OCI-LY3 (cell line): ENCODE results near the gene BLM.

Experiments
- H2AFZ ChIP-seq: fragments of 200-600, 300-600 bp; shearing (Covaris generic); 2 replicates; pipeline ENCODE4 v1.6.0; 2014; ENCODE audit warnings: antibody characterized with exemption, low read depth, low read length
- H3K27ac ChIP-seq: fragments of 200-600, 300-600 bp; sonication (generic); 2 replicates; pipeline ENCODE4 v1.5.1; 2014; ENCODE audit warnings: mild to moderate bottlenecking, low read length, moderate library complexity, mixed read lengths
- H3K27me3 ChIP-seq: fragments of 200-600, 300-600 bp; sonication (generic); 2 replicates; pipeline ENCODE4 v1.6.1; 2014; ENCODE audit warnings: low read depth, low read length, mixed read lengths
- H3K36me3 ChIP-seq: fragments of 200-600, 300-600 bp; sonication (generic); replicated peaks from 2 replicates; pipeline ENCODE3; 2014; ENCODE audit warnings: low read depth, low read length, mixed read lengths
- H3K4me1 ChIP-seq: fragments of 300-600, 200-600 bp; sonication (generic); 2 replicates; pipeline ENCODE4 v1.6.1; 2014; ENCODE audit warnings: low read length, mixed read lengths
- H3K4me2 ChIP-seq: fragments of 200-600, 300-600 bp; sonication (generic); 2 replicates; pipeline ENCODE4 v1.6.1; 2014; ENCODE audit warnings: low read length, mixed read lengths
- H3K4me3 ChIP-seq: fragments of 300-600, 200-600 bp; sonication (generic); 2 replicates; pipeline ENCODE4 v1.5.1; 2014; ENCODE audit warnings: antibody characterized with exemption, mild to moderate bottlenecking, low read length, moderate library complexity
- H3K79me2 ChIP-seq: fragments of 300-600, 200-600 bp; shearing (Covaris generic); 2 replicates; pipeline ENCODE4 v1.6.1; 2014; ENCODE audit warnings: mild to moderate bottlenecking, low read length, mixed read lengths
- H3K9ac ChIP-seq: fragments of 300-600, 200-600 bp; shearing (Covaris generic); 2 replicates; pipeline ENCODE4 v1.6.0; 2014; ENCODE audit warnings: mild to moderate bottlenecking, low read length, moderate library complexity
- H3K9me3 ChIP-seq: fragments of 200-600, 300-600 bp; shearing (Covaris generic); 2 replicates; pipeline ENCODE4 v1.6.1; 2014; ENCODE audit warnings: low read length, mixed read lengths; ENCODE audit not compliant: insufficient read depth
- H4K20me1 ChIP-seq: fragments of 200-600, 300-600 bp; sonication (generic); 2 replicates; pipeline ENCODE4 v1.6.1; 2016; ENCODE audit warnings: low read length, mixed read lengths; ENCODE audit not compliant: insufficient read depth
- EZH2phosphoT487 ChIP-seq: fragments of 200-600 bp; shearing (Covaris generic); IDR thresholded peaks from 2 replicates; pipeline ENCODE4 v1.6.1; 2018; ENCODE audit warnings: antibody characterized with exemption, mixed run types, low read depth
- TF ChIP-seq, protein P1 (sequence below): fragments of 200-600, 300-600 bp; sonication (generic); IDR thresholded peaks from 2 replicates; pipeline ENCODE4 v1.5.1; 2014; ENCODE audit warnings: antibody characterized with exemption, low read length, low read depth

The BLM gene

DNA sequence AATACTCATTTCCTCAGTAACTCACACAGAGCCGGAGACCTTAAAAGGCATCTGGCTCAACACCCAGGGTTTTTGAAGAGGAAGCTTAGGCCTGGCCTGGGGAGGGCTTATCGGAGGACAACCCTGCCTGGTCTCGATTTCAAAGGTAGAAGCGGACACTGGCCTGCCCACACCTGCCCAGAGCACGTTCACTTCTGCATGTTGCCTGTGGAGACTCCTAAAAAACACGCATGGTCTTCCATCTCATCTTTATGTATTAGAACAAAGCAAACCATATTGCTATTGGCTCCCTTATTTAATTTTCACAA, 95.8 kb downstream of the BLM start:
- no peak overlapping the region for H2AFZ ChIP-seq
- H3K36me3 ChIP-seq, result peaks cover 41% of the 10 kb centered on the region
- H3K4me1 ChIP-seq, result no peaks in the 10 kb centered on the region
- no peaks in the 10 kb centered on the region for H4K20me1 ChIP-seq
- H3K27ac ChIP-seq, result no peak overlapping the region
- no peak overlapping the region for H3K9ac ChIP-seq
- H3K27me3 ChIP-seq, result no peaks in the 10 kb centered on the region
- H3K79me2 ChIP-seq, result no peaks in the 10 kb centered on the region
- H3K4me2 ChIP-seq, result no peak overlapping the region
- TF ChIP-seq, protein P1, sequence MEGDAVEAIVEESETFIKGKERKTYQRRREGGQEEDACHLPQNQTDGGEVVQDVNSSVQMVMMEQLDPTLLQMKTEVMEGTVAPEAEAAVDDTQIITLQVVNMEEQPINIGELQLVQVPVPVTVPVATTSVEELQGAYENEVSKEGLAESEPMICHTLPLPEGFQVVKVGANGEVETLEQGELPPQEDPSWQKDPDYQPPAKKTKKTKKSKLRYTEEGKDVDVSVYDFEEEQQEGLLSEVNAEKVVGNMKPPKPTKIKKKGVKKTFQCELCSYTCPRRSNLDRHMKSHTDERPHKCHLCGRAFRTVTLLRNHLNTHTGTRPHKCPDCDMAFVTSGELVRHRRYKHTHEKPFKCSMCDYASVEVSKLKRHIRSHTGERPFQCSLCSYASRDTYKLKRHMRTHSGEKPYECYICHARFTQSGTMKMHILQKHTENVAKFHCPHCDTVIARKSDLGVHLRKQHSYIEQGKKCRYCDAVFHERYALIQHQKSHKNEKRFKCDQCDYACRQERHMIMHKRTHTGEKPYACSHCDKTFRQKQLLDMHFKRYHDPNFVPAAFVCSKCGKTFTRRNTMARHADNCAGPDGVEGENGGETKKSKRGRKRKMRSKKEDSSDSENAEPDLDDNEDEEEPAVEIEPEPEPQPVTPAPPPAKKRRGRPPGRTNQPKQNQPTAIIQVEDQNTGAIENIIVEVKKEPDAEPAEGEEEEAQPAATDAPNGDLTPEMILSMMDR, result no peak
- TF ChIP-seq EZH2phosphoT487, result no peak
- H3K9me3 ChIP-seq, result no peaks in the 10 kb centered on the region
- H3K4me3 ChIP-seq, result no peak overlapping the region

DNA sequence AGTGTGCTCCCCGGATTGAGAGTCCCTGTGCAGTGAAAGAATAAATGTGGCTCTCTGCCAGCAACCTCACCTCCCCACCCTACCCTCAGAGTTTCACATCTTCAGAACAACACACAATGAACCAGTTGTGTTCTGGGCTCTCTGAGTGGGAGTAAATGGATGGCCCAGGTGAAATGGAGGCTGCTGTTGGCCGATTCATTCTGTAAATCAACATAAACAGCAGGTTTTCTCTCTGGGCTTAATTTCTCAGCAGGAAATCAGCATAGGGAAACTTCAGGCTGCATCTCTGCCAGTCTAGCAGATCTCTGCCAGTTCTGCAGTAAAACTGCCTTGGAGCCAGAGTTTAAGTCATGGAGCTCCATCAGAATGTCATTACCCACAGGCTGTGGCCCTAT, 96.6 kb downstream of the BLM start:
- no peak overlapping the region for H2AFZ ChIP-seq

DNA sequence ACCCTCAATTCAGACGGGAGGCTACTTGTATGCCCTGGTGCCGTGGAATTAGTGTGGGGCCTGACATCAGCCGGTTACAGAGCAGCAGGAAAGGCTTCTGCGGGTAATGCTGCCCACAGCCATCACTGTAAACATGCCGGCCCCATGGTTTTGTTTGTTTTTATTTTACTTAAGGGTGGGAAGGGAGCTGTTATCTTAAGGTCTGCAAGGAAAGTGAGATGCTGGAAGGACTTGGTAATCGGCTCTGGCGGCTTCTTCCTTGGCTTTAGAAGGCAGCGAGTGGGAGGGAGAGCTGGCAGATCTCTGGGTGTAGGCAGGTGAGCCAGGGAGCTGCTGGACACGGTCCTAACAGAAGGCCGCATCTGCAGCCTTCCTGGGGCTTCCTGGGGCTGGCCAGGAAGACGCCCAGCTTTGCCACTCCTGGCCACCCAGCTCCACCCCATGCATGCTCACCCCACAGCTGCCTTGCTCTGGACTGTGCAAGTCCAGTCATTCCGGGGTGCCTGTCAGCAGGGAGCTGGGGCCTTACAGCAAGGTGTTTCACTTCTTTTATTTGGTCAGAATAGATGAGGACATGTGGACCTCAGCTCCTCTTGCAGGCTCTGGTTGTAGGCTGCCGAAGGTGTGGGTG, 97.2 kb downstream of the BLM start:
- no peaks in the 10 kb centered on the region for H3K79me2 ChIP-seq
- no peaks in the 10 kb centered on the region for H4K20me1 ChIP-seq
- no peak overlapping the region for H3K4me2 ChIP-seq
- H3K9ac ChIP-seq, result no peak overlapping the region
- peaks cover 38% of the 10 kb centered on the region for H3K36me3 ChIP-seq
- no peak overlapping the region for H3K4me3 ChIP-seq
- H3K27ac ChIP-seq, result no peak overlapping the region
- no peak overlapping the region for H2AFZ ChIP-seq
- H3K9me3 ChIP-seq, result no peaks in the 10 kb centered on the region
- TF ChIP-seq, protein P1, result no peak
- no peak for TF ChIP-seq EZH2phosphoT487
- no peaks in the 10 kb centered on the region for H3K4me1 ChIP-seq
- no peaks in the 10 kb centered on the region for H3K27me3 ChIP-seq

More for the DNA sequence above, 96.6 kb downstream of the BLM start:
- no peak overlapping the region for H3K9ac ChIP-seq
- H3K4me3 ChIP-seq, result no peak overlapping the region
- H3K9me3 ChIP-seq, result no peaks in the 10 kb centered on the region
- H3K4me2 ChIP-seq, result no peak overlapping the region
- no peaks in the 10 kb centered on the region for H3K79me2 ChIP-seq
- no peak for TF ChIP-seq EZH2phosphoT487
- TF ChIP-seq, protein P1, result no peak
- H4K20me1 ChIP-seq, result no peaks in the 10 kb centered on the region
- H3K27me3 ChIP-seq, result no peaks in the 10 kb centered on the region
- peaks cover 41% of the 10 kb centered on the region for H3K36me3 ChIP-seq
- H3K27ac ChIP-seq, result no peak overlapping the region
- H3K4me1 ChIP-seq, result no peaks in the 10 kb centered on the region

DNA sequence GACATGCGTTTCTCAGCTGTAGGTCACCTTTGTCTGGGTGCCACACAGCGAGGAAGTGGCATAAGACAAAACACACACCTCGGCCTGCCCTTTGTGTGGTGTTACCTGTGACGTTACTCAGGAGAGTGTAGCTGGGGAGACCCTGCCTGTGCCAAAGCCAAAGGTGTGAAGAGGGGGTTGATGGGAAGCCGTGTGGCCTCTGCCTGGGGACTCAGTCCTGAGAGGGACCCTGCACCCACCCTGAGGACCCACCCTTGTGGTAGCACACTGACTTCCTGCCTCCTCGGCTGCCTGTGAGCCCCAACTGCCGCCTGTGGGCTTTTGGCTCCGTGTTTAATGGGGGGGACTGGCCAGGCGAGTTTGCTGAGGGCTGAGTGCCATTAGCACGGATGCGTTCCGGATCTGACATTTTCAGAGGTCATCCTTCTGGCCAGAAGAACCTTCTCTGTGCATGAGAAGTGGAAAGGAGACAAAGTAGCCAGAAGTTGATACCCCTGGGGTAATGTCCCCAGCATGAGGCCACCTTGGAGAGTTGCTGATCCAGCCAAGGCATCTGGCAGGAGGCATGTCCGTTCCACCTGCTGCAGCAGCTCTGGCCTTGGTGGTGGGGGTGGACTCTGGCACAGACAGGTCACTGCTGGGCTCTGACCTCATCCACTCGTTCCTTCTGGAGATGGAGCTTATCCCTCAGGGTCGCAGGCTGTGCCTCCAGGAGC, 99.4 kb downstream of the BLM start:
- no peak overlapping the region for H3K27ac ChIP-seq
- no peaks in the 10 kb centered on the region for H3K9me3 ChIP-seq
- H3K4me3 ChIP-seq, result no peak overlapping the region
- no peaks in the 10 kb centered on the region for H3K27me3 ChIP-seq
- no peak overlapping the region for H3K9ac ChIP-seq
- TF ChIP-seq EZH2phosphoT487, result no peak
- TF ChIP-seq, protein P1, result no peak
- no peaks in the 10 kb centered on the region for H4K20me1 ChIP-seq
- no peaks in the 10 kb centered on the region for H3K79me2 ChIP-seq
- H2AFZ ChIP-seq, result no peak overlapping the region
- peaks cover 24% of the 10 kb centered on the region for H3K36me3 ChIP-seq
- H3K4me1 ChIP-seq, result no peaks in the 10 kb centered on the region
- no peak overlapping the region for H3K4me2 ChIP-seq
